ENCODE measurements around the gene CDH23. TPM values are rescaled to one million over a fixed set of nuclear protein-coding genes. Genes with fewer than 3 reads are reported as not detected.
A peak's percentile ranks its signal among the peaks of the same experiment; 100 is the strongest.

CDH23 gene
- total and polyA plus RNA-seq, 2 donors (not counting 1 experiment from before 2014, with no cell fraction given) = 0.01 to 0.17 TPM

DNA sequence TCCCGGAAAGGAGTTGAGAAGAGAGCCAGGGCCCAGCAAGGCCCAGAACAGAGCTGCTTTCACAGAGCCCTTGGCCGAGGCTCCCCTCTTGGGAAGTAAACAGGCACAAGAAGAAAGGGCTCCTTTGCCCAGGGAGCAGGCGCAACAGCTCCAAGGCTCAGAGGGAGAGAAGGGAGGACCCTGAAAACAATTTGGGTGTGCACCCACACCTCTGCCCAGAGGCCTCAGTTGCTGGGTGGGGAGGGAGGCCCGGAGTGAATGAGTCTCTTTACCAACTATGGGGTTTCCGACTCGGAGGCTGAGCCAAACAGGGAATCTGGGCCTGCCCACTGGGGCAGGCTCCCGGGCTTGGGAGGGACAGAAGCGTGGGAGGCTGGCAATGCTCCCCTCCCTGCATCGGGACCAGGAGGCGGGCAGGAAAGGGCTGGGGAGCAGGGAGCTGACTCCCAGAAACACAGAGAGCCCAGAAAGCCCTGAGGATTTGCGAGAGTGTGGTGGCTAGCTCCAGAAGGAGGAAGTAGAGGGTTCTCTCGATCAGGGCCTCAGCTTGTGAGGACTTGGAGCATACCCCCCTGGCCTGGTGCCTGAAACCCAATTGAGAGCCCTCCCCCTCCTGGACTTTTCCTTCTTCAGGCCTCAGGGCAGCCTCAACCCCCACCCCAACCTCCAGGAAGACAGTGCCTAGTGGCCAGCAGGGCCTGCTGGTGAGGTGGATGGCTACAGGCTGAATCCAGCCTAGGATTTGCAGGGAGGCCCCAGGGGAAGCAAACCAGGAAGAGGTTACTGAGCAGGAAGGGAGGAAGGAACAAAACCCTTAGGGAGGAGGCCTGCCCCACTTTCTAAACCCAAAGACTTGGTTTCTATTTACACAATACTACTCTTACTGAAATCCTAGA lies 316.7 kb downstream of the CDH23 start:
- Histone ChIP-seq H3K9me3 (ENCODE audit: control insufficient read depth, insufficient read depth, low read depth, low read length) (no peaks in the 10 kb centered on the region), H2AFZ (ENCODE audit: low read length) (peak overlapping the region; percentile 91), H3K27ac (ENCODE audit: insufficient read depth, low read length) (peak overlapping the region; percentile 57), H3K27me3 (ENCODE audit: control insufficient read depth, insufficient read depth, low read length) (no peaks in the 10 kb centered on the region), H4K20me1 (ENCODE audit: control insufficient read depth, extremely low read depth, insufficient read depth, low read length) (no peaks in the 10 kb centered on the region), H3K4me2 (ENCODE audit: extremely low read depth, insufficient read depth, low read length) (peak overlapping the region; percentile 64), H3K4me1 (ENCODE audit: control insufficient read depth, extremely low read depth, insufficient read depth, low read length) (peaks cover 16% of the 10 kb centered on the region), H3K36me3 (ENCODE audit: control insufficient read depth, insufficient read depth, low read length) (no peaks in the 10 kb centered on the region), H3K79me2 (ENCODE audit: control insufficient read depth, insufficient read depth, low read length) (no peaks in the 10 kb centered on the region), H3K9ac (ENCODE audit: insufficient read depth, low read length) (peak overlapping the region; percentile 58), H3K4me3 (replicated peaks in 1 of 4; ENCODE audit: control extremely low read depth in 1 of 4, insufficient read depth in 1 of 4, low read depth in 3 of 4, low read length in 4 of 4) (no peak overlapping the region)
- TF ChIP-seq EZH2 (IDR thresholded peaks at IDR 0.05; ENCODE audit: low read length, missing control alignments) = no peak
- TF ChIP-seq, protein P1, sequence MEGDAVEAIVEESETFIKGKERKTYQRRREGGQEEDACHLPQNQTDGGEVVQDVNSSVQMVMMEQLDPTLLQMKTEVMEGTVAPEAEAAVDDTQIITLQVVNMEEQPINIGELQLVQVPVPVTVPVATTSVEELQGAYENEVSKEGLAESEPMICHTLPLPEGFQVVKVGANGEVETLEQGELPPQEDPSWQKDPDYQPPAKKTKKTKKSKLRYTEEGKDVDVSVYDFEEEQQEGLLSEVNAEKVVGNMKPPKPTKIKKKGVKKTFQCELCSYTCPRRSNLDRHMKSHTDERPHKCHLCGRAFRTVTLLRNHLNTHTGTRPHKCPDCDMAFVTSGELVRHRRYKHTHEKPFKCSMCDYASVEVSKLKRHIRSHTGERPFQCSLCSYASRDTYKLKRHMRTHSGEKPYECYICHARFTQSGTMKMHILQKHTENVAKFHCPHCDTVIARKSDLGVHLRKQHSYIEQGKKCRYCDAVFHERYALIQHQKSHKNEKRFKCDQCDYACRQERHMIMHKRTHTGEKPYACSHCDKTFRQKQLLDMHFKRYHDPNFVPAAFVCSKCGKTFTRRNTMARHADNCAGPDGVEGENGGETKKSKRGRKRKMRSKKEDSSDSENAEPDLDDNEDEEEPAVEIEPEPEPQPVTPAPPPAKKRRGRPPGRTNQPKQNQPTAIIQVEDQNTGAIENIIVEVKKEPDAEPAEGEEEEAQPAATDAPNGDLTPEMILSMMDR (conservative IDR thresholded peaks at IDR 0.05 in 1 of 2, IDR thresholded peaks at IDR 0.05 in 1 of 2; ENCODE audit: low read depth in 1 of 2, low read length in 2 of 2) = peak; percentile 20 to 40
- peak; percentile 79 to 89 for DNase-seq (ENCODE audit: low read depth in 2 of 2)

DNA sequence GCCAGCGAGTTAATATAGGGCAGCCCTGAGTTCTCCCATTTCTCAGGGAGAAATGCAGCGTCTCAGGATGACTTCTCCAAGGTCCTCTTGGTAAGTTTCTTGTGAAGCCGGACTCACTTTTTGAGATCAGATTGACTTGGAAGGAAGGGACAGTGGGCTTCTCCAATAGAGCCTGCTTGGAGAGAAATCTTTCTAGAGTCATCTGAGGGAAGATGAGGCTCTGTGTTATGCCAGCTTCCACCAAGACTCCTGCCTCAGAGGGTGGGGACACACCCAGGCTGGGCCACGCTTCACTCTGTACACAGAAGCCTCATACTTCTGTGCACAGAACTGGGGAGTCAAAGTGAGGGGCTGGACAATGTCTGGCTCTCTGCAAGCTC lies 317.3 kb downstream of the CDH23 start:
- H3K9ac ChIP-seq (ENCODE audit: insufficient read depth, low read length) = no peak overlapping the region
- no peak overlapping the region for H3K4me3 ChIP-seq (replicated peaks in 1 of 4; ENCODE audit: control extremely low read depth in 1 of 4, insufficient read depth in 1 of 4, low read depth in 3 of 4, low read length in 4 of 4)
- H3K4me1 ChIP-seq (ENCODE audit: control insufficient read depth, extremely low read depth, insufficient read depth, low read length) = peaks cover 16% of the 10 kb centered on the region
- no peaks in the 10 kb centered on the region for H3K27me3 ChIP-seq (ENCODE audit: control insufficient read depth, insufficient read depth, low read length)
- no peaks in the 10 kb centered on the region for H3K36me3 ChIP-seq (ENCODE audit: control insufficient read depth, insufficient read depth, low read length)
- no peak overlapping the region for H2AFZ ChIP-seq (ENCODE audit: low read length)
- no peak for TF ChIP-seq EZH2 (IDR thresholded peaks at IDR 0.05; ENCODE audit: low read length, missing control alignments)
- TF ChIP-seq, protein P1 (conservative IDR thresholded peaks at IDR 0.05 in 1 of 2, IDR thresholded peaks at IDR 0.05 in 1 of 2; ENCODE audit: low read depth in 1 of 2, low read length in 2 of 2) = no peak
- no peak overlapping the region for H3K4me2 ChIP-seq (ENCODE audit: extremely low read depth, insufficient read depth, low read length)
- no peaks in the 10 kb centered on the region for H4K20me1 ChIP-seq (ENCODE audit: control insufficient read depth, extremely low read depth, insufficient read depth, low read length)
- no peaks in the 10 kb centered on the region for H3K79me2 ChIP-seq (ENCODE audit: control insufficient read depth, insufficient read depth, low read length)
- no peak for DNase-seq (ENCODE audit: low read depth in 2 of 2)
- peak overlapping the region; percentile 57 for H3K27ac ChIP-seq (ENCODE audit: insufficient read depth, low read length)
- H3K9me3 ChIP-seq (ENCODE audit: control insufficient read depth, insufficient read depth, low read depth, low read length) = no peaks in the 10 kb centered on the region

DNA sequence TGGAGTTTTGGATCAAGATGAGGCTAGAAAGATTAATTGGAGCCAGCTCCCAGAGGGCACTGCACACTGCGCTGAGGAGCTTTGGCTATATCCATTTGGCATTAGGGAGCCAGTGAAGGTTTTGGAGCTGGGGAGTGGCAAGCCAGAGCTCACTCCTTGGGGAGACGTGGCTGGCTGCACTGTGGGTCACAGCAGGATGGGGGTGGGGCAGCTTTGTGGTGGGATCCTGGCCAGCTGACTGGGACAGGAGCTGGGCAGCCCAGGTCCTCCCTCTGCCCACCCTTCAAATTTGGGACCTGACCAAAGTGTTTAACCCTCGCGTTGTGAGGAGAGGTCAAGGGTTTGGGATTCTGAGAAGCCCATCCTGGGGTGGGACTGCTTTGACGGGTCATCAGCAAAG lies 317.9 kb downstream of the CDH23 start:
- Histone ChIP-seq H2AFZ (ENCODE audit: low read length) (no peak overlapping the region), H3K4me3 (replicated peaks in 1 of 4; ENCODE audit: control extremely low read depth in 1 of 4, insufficient read depth in 1 of 4, low read depth in 3 of 4, low read length in 4 of 4) (no peak overlapping the region), H3K36me3 (ENCODE audit: control insufficient read depth, insufficient read depth, low read length) (no peaks in the 10 kb centered on the region), H3K9me3 (ENCODE audit: control insufficient read depth, insufficient read depth, low read depth, low read length) (no peaks in the 10 kb centered on the region), H4K20me1 (ENCODE audit: control insufficient read depth, extremely low read depth, insufficient read depth, low read length) (no peaks in the 10 kb centered on the region), H3K9ac (ENCODE audit: insufficient read depth, low read length) (no peak overlapping the region), H3K79me2 (ENCODE audit: control insufficient read depth, insufficient read depth, low read length) (no peaks in the 10 kb centered on the region), H3K27ac (ENCODE audit: insufficient read depth, low read length) (peak overlapping the region; percentile 57), H3K4me2 (ENCODE audit: extremely low read depth, insufficient read depth, low read length) (no peak overlapping the region), H3K4me1 (ENCODE audit: control insufficient read depth, extremely low read depth, insufficient read depth, low read length) (peaks cover 16% of the 10 kb centered on the region), H3K27me3 (ENCODE audit: control insufficient read depth, insufficient read depth, low read length) (peaks cover 3% of the 10 kb centered on the region)
- no peak for TF ChIP-seq EZH2 (IDR thresholded peaks at IDR 0.05; ENCODE audit: low read length, missing control alignments)
- TF ChIP-seq, protein P1 (conservative IDR thresholded peaks at IDR 0.05 in 1 of 2, IDR thresholded peaks at IDR 0.05 in 1 of 2; ENCODE audit: low read depth in 1 of 2, low read length in 2 of 2) = no peak
- no peak for DNase-seq (ENCODE audit: low read depth in 2 of 2)

Measured in fibroblast of lung (primary cell).